ENCODE results near the gene PDE7B.
"Not testable (repeated sequence)": the region's sequence is repeated elsewhere in the genome, so short reads cannot be mapped to it uniquely, and the experiment has no call there.

The PDE7B gene

DNA sequence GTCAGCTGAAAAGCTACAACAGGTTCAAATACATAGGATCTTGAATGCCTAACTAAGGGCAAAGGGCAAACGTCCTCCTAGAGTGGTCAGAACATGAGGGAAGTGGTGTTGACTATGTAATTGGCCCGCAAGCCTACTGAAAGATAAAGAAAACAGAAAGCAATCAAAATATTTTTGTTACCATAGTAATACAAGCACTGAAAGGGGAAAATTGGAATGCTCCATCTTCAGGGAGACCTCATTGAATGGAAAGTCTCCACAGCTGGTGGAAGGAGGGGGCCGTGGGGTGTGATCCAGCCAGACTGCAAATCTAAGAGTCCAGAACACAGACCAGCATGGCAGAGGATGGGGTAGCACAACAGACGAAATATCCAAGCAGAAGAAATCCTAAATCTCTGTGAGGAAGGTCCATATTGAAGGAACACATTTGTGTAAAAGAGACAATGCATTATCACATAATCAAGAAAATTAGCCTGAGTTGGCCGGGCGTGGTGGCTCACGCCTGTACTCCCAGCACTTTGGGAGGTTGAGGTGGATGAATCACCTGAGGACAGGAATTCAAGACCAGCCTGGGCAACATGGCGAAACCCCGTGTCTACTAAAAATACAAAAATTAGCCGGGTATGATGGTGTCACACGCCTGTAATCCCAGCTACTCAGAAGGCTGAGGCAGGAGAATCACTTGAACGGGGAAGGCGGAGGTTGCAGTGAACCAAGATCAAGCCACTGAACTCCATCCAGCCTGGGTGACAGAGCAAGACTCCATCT, 359.1 kb downstream of the PDE7B start:
- no peak for DNase-seq

DNA sequence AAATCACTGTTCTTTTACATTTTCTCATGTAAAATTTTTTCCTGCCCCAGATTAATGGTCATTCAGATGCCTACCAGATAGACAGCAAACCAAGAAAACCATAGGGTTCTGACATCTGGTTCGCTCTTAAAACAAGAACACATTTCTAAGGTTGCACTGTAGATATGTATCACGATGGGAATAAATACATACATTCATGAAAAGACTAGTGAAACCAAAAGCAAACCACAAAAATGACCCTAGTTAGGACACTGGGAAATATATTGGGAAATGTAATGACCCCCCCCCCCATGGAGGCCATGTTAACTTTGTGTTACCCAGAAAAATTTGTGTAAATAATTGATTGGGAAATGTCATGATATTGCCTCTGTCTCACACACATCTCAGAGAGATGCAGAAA, 361.1 kb downstream of the PDE7B start:
- no peak for DNase-seq

DNA sequence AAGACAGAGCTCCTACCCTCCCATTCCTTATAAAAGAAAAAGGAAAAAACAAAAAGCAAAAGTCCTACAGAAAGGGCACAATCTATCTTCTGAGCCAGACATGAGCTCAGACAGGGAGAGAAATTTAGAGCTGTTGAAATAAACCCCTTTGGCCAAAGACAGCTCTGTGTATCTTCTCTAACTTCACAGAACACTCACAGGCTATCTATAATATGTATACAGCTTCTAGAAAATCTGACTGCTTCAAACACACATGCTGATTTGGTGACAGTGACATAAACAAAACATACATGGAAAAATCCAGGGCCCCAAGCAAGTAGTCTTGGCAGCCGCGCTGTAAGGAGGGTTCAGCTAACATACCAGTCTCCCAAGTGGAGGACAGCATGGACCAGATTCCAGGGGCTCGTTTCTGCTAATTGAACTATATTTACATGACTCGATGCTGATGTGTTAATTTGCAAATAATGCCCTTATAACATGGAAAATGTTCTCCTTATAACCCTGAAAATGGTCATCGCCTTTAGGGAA, 361.6 kb downstream of the PDE7B start:
- DNase-seq = no peak

DNA sequence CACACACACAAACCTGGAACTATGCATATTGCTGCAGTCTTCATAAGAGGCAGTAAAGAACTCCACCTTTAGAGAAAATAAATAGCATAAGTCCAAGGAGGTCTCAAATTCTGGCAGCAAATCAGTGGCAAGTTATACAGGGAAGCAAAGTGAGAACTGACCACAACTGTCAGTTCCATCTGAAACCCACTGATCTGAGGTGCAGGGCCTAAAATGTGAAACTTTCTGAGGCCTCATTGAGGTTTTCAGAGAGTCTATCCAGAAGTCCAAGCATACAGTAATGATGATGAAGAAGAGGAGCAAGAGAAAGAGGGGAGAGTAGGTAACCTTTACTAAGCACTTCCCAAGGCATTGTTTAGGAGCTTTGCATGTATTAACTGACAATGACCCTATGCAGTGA, 362.4 kb downstream of the PDE7B start:
- DNase-seq = no peak

DNA sequence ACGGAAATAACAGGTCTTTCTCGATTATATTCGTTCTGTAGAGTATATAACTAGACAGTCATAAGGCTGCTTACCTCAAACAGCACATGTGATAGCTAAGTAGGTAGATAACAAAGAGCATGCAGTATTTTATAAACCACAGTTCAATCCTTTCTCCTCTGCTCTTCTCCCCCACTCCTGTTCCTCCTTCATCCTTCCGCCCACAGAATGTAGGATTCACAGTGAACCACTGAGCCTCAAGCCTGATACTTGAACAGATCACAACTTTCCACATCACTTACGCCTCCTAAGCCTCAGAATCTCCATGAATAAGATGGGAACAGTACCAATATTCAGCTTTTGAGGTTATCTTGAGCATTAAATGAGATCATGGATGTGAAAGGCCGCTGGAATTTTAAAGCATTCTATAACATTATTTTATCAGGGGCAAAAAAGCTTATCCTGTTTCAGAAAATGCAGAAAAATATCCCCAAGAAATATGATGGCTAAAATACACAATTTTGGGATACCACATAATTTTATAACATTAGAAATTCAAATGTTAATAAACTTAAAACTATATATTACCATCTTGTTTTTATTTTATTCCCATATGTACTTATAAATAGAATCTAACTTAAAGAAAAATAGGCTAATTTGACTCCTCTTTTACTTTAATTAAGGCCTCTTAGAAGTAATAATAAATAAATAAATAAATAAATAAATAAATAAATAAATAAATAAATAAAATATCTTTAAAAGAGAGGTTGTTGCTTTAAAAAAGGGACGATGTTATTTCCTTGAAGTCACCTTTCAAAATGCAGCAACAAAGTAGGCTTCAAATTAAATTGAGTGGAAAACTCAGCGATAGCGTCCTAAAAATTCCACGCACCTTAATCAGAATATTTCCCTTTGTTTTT, 365.3 kb downstream of the PDE7B start:
- DNase-seq = no peak

DNA sequence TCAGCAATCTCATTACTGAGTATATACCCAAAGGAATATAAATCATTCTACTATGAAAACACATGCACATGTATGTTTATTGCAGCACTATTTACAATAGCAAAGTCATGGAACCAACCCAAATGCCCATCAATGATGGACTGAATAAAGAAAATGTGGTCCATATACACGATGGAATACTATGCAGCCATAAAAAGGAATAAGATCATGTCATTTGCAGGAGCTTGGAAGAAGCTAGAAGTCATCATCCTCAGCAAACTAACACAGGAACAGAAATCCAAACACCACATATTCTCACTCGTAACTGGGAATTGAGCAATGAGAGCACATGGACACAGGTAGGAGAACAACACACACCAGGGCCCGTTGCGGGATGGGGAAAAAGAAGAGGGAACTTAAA, 373.5 kb downstream of the PDE7B start:
- not testable (repeated sequence) for DNase-seq

DNA sequence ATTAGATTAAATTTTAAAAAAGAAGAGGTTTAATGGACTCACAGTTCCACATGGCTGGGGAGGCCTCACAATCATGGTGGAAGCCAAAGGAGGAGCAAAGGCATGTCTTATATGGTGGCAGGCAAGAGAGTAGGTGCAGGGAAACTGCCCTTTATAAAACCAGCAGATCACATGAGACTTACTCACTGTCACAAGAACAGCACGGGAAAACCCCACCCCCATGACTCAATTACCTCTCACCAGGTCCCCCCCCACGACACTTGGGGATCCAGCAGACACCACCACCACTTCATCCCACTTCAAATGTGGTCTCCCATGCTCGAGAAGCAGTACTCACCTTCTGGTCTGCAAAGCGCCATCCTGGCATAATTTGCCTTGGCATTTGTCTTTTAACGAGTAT, 374.0 kb downstream of the PDE7B start:
- no peak for DNase-seq

DNA sequence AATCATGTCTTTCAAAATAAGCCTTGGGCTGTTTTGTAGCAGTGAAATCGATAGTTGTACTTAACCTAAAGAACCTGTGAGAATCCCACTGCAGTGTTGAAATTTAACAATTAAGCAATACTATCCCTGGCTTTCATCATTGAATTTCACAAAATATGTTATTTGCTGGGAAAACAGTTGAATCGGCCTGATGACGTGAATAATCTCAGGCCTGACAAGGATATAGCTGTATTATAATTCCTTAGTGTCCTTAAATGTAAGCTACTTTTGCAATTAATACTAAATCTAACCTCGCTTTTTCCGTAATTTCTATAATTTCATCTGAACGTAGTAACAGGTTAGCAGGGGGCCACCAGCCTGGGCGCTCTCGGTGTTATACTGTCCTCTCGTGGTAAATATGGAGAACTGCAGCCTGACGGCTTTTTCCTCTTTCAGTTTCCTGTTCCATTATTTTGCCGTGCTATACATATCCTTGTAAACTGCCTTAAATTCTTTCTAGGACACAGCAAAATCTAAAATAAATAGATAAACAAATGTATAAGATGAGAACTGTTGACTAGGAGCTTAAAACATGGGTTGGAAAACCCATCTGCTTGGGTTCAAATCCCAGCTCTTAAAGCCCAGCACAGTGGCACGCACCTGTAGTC, 374.6 kb downstream of the PDE7B start:
- DNase-seq = peak; percentile 45

DNA sequence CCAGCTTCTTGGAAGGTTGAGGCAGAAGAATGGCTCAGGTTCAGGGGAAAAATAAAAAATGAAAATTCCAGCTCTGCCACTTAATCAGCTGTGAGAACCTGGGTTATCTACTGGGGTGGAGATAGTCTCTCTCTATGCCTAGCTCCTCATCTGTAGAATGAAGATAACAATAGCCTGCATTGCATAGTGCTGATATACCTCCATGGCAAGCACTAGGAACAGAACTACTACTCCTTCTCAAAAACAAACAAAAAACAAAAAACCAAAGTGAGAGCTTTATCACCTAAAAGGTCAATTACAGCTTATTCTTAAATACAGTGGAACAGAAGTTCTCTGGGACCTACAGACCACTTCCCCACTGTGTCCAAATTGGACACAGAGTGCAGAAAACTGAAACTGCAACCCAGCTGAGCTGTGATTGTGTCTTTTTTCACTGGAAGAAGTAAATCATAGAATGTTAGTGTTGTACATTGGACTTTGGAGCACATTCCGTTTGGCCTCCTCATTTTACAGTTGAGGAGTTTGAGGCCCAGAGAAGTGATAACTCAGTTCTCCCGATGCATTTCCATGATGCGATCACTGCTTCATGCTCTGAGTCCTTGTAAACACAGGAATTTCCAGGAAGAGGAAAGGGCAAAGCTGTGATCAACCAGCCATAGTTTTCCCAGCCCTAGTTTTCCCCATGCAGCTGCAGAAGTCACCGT, 375.3 kb downstream of the PDE7B start:
- DNase-seq = no peak

DNA sequence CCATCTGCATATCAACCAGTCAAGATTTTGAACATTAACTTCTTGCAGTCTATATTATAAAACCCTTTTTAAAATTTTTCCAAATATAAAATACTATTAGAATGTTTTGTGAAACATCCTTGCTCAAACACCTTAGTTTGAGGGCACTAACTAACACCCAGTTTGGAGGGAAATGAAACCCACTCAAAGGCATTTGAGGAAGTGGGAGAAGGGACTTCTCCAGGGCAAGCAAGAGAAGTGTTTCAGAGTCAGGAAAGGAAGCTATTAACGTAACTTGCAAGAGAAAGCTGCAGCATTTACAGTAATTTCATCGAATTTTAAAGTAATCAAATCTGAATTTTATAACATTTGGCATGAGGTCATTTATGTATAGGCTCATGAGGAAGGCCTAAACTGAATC, 377.3 kb downstream of the PDE7B start:
- no peak for DNase-seq

DNA sequence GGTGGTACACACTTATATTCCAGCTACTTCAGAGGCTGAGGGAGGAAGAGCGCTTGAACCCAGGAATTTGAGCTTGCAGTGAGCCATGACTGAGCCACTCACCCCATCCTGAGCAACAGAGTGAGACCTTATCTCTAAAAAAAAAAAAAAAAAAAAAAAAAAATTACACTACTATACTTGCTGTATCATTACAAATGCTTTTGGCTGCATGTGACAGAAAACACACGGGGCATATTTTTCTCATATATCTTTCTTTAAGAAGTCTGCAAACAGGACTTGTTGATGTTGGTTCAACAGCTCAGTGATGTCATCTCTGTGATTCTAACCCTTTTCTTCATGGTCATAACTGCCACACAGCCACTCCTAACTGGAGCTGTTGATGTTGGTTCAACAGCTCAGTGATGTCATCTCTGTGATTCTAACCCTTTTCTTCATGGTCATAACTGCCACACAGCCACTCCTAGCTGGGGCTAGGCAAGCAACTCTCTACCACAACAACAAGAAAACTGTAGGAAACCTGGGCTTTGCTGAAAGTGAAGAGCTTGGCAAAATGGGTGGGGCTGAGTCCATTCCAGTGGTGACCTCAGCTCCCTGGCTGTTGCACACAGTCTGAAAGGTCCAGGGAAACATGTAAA, 378.8 kb downstream of the PDE7B start:
- DNase-seq = no peak

DNA sequence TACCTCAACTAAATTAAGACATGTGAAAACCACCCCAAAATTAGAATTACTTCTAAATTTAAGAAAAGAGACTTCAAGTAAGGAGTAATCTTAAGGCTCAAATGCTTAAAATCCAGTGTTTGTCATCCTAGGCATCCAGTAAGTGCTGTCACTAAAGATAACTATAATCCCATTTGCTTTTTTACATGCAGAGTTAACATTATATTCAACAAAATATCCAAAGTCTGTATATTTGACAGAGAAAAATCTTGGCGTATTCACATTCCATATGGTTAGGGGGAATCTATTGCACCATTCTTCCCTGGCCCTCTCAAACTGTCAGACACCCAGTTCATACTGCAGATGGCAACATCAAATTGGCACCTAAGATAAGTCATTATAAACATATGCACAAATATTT, 381.2 kb downstream of the PDE7B start:
- no peak for DNase-seq

DNA sequence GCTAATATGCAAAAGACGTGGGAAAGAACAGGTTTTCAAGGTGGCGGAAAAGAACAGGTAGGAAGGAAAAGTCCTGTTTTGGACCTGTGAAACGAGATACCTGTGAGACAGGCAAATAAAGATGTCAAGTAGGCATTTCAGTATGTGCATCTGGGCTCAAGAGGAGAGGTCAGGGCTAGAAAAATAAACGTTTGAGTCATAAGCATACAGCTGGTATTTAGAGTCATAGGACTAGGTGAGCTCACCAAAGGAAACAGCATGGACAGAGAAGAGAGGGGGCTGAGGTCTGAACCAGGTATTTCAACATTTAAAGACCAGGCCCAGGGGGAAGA, 383.7 kb downstream of the PDE7B start:
- no peak for DNase-seq

DNA sequence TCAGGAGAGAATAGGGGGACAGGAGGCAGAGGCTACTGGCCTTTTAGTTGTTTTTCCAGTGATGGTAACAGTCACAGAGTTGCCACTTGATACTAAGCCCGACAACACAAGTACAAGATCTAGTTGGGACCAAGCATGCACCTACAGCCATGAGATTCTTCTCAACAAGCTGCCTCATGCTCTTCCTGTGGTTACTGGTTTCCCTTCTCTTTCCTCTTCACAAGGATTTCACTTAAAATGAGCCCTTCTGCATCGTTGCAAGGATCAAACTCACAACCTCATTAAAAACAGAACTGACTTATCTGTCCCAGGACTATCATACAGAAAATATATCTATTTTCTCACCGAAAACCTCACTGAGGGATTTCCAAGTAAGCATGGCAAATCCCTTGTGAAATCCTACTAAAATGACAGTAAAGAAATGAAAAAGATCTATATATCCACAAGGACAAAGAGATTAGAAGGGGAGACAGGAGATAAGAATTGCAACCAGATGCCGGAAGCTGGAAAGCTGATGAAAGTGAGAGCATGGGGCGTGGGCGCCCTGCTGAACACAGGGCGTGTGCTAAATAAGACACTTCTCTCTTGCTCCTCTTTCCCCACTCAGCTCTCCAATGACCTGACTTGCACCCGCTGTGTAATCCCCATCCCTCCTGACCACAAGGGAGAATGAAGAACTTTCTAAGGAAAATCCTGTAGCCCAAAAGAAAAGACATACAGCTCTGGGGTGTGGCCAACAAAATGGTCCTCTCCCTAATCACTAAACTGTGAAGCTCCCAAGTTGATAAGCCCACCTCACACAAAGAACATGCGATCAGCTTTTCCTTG, 385.2 kb downstream of the PDE7B start:
- DNase-seq = no peak

DNA sequence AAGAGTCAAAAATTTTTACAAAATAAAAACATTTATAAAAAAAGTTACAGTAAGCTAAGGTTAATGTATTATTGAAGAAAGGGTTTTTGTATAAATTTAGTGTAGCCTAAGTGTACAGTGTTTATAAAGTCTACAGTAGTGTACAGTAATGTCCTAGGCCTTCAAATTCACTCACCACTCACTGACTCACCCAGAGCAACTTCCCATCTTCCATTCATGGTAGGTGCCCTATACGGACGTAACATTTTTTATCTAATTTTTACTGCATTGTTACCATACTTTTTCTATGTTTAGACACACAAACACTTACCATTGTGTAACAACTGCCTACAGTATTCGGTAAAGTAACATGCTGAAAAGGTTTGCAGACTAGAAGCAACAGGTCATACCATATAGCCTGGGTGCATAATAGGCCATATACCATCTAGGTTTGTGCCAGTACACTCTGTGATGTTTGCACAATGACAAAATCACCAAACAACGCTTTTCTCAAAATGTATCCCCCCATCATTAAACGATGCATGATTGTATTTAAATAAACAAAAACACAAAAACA, 392.6 kb downstream of the PDE7B start:
- DNase-seq = no peak
